Uterus (tissue), 2 donors: ENCODE measurements around the gene KCNMA1.

Experiments used
- CTCF ChIP-seq, 4 experiments: fragments of 200-600 bp in 2 of 4; fragments of 450-650 bp in 2 of 4; sonication (generic) in 2 of 4; IDR thresholded peaks; one replicate each; pipeline ENCODE4 v1.5.1; 2016 to 2019; ENCODE audit warnings: antibody characterized with exemption in 4 of 4, mild to moderate bottlenecking in 2 of 4, moderate library complexity in 1 of 4
- POLR2A ChIP-seq, 2 donors: fragments of 450-650 bp; IDR thresholded peaks; one replicate each; pipeline ENCODE4 v1.6.1; 2016; ENCODE audit warnings: antibody characterized with exemption in 2 of 2, mild to moderate bottlenecking in 1 of 2, moderate library complexity in 1 of 2

GRCh38 chr10:77512219-77512578 lies 125.4 kb downstream of the KCNMA1 start:
- TF ChIP-seq CTCF (IDR thresholded peaks at IDR 0.05) (no peak), POLR2A (IDR thresholded peaks at IDR 0.05) (no peak)
